HEK293 (cell line): ENCODE data around the gene HK3.

Source experiments
- CTCF ChIA-PET: fragments of 350-600 bp; formaldehyde crosslinking; extraction: SDS; loops from one replicate; lab custom pipeline; 2021; ENCODE audit warnings: antibody characterized with exemption; lab: Yijun Ruan, JAX
- POLR2A ChIA-PET: fragments of 300-600 bp; formaldehyde crosslinking; extraction: SDS; loops from one replicate; lab custom pipeline; 2020; ENCODE audit warnings: antibody characterized with exemption, inconsistent platforms; lab: Yijun Ruan, JAX
- H3K27ac ChIP-seq: fragments of 200-500 bp; sonication (Bioruptor generic); 2 replicates; pipeline ENCODE4 v1.5.1; 2014; ENCODE audit warnings: low read depth, low read length, control low read depth, inconsistent platforms; ENCODE audit errors: extremely low read depth
- H3K36me3 ChIP-seq, 2 experiments: fragments of 200-500 bp in 1 of 2; sonication (Bioruptor generic) in 1 of 2; 1 replicate in 1 of 2; 2 replicates in 1 of 2; pipeline ENCODE4 v1.5.1; 2014 to 2017; ENCODE audit warnings: inconsistent platforms in 2 of 2, low read length in 2 of 2; ENCODE audit not compliant: control insufficient read depth in 2 of 2, insufficient read depth in 1 of 2
- H3K4me1 ChIP-seq: fragments of 200-500 bp; sonication (Bioruptor generic); 2 replicates; pipeline ENCODE4 v1.5.1; 2014; ENCODE audit warnings: mild to moderate bottlenecking, low read length, inconsistent platforms; ENCODE audit not compliant: control insufficient read depth, insufficient read depth
- H3K4me3 ChIP-seq: 2 replicates; pipeline ENCODE4 v1.5.1; 2011; ENCODE audit warnings: low read depth, mild to moderate bottlenecking, control low read depth, low read length, moderate library complexity
- H3K9me3 ChIP-seq: fragments of 200-500 bp; sonication (Bioruptor generic); 2 replicates; pipeline ENCODE4 v1.5.1; 2014; ENCODE audit warnings: low read depth, low read length, inconsistent platforms; ENCODE audit not compliant: control insufficient read depth, insufficient read depth
- GLIS1 ChIP-seq: fragments of 450-650 bp; formaldehyde crosslinking; IDR thresholded peaks from 2 replicates; pipeline ENCODE4 v1.5.1; 2016; ENCODE audit warnings: missing biosample characterization, missing genetic modification characterization
- HOXA7 ChIP-seq: sonication (generic); formaldehyde crosslinking; IDR thresholded peaks from 2 replicates; pipeline ENCODE4 v1.8.1; 2022; ENCODE audit warnings: missing genetic modification reagents, borderline replicate concordance
- ZNF148 ChIP-seq: fragments of 450-650 bp; formaldehyde crosslinking; IDR thresholded peaks from 2 replicates; pipeline ENCODE4 v1.5.0; 2017; ENCODE audit warnings: missing biosample characterization, missing genetic modification characterization, borderline replicate concordance
- ZNF2 ChIP-seq: fragments of 450-650 bp; formaldehyde crosslinking; IDR thresholded peaks from 2 replicates; pipeline ENCODE4 v1.5.1; 2016; ENCODE audit warnings: missing biosample characterization, missing genetic modification characterization
- ZNF202 ChIP-seq: fragments of 450-650 bp; formaldehyde crosslinking; IDR thresholded peaks from 2 replicates; pipeline ENCODE4 v1.5.1; 2016; ENCODE audit warnings: missing biosample characterization, missing genetic modification characterization, borderline replicate concordance
- ZNF23 ChIP-seq: fragments of 450-650 bp; formaldehyde crosslinking; IDR thresholded peaks from 2 replicates; pipeline ENCODE4 v1.5.1; 2016; ENCODE audit warnings: missing biosample characterization, missing genetic modification characterization, borderline replicate concordance
- ZNF311 ChIP-seq: fragments of 450-650 bp; formaldehyde crosslinking; IDR thresholded peaks from 2 replicates; pipeline ENCODE4 v1.5.1; 2017; ENCODE audit warnings: missing biosample characterization, missing genetic modification characterization, borderline replicate concordance
- ZNF324 ChIP-seq: fragments of 450-650 bp; formaldehyde crosslinking; IDR thresholded peaks from 2 replicates; pipeline ENCODE4 v1.5.1; 2016; ENCODE audit warnings: missing biosample characterization, missing genetic modification characterization
- ZNF398 ChIP-seq: fragments of 450-650 bp; formaldehyde crosslinking; IDR thresholded peaks from 2 replicates; pipeline ENCODE4 v1.5.1; 2017; ENCODE audit warnings: missing biosample characterization, missing genetic modification characterization
- ZNF501 ChIP-seq: fragments of 450-650 bp; formaldehyde crosslinking; IDR thresholded peaks from 2 replicates; pipeline ENCODE4 v1.5.1; 2016; ENCODE audit warnings: missing biosample characterization, missing genetic modification characterization
- ZNF558 ChIP-seq: fragments of 450-650 bp; formaldehyde crosslinking; IDR thresholded peaks from 2 replicates; pipeline ENCODE4 v1.5.1; 2016; ENCODE audit warnings: missing biosample characterization, missing genetic modification characterization
- ZNF626 ChIP-seq: fragments of 450-650 bp; sonication (Bioruptor Pico); formaldehyde crosslinking; IDR thresholded peaks from 2 replicates; pipeline ENCODE4 v1.5.1; 2018; ENCODE audit warnings: missing biosample characterization, missing genetic modification characterization, inconsistent platforms
- ZNF664 ChIP-seq: fragments of 450-650 bp; formaldehyde crosslinking; IDR thresholded peaks from 2 replicates; pipeline ENCODE4 v1.5.1; 2016; ENCODE audit warnings: missing biosample characterization, missing genetic modification characterization
- ZNF76 ChIP-seq: fragments of 450-650 bp; formaldehyde crosslinking; IDR thresholded peaks from 2 replicates; pipeline ENCODE4; 2016; ENCODE audit warnings: low read depth, missing biosample characterization, missing genetic modification characterization, borderline replicate concordance
- ZSCAN30 ChIP-seq: fragments of 450-650 bp; IDR thresholded peaks from 2 replicates; pipeline ENCODE4 v1.5.1; 2018; ENCODE audit warnings: missing biosample characterization, mild to moderate bottlenecking, missing genetic modification characterization, moderate library complexity
- ZSCAN4 ChIP-seq: fragments of 450-650 bp; formaldehyde crosslinking; IDR thresholded peaks from 2 replicates; pipeline ENCODE4 v1.5.1; 2017; ENCODE audit warnings: missing biosample characterization, missing genetic modification characterization
- TF ChIP-seq, protein P1 (sequence below): fragments of 450-650 bp; formaldehyde crosslinking; IDR thresholded peaks from 2 replicates; pipeline ENCODE4 v1.5.1; 2017; ENCODE audit warnings: missing biosample characterization, missing genetic modification characterization
- TF ChIP-seq, protein P2 (sequence below): fragments of 450-650 bp; formaldehyde crosslinking; IDR thresholded peaks from 2 replicates; pipeline ENCODE4 v1.5.1; 2016; ENCODE audit warnings: missing biosample characterization, missing genetic modification characterization
- TF ChIP-seq, protein P3 (sequence below): fragments of 450-650 bp; formaldehyde crosslinking; IDR thresholded peaks from 2 replicates; pipeline ENCODE4 v1.5.1; 2016; ENCODE audit warnings: missing biosample characterization, missing genetic modification characterization
- TF ChIP-seq, protein P4 (sequence below): fragments of 450-650 bp; formaldehyde crosslinking; IDR thresholded peaks from 2 replicates; pipeline ENCODE4 v1.5.1; 2016; ENCODE audit warnings: missing biosample characterization, missing genetic modification characterization, borderline replicate concordance

The HK3 gene

GRCh38 chr5:176944268-176944667, 45.1 kb upstream of the HK3 start:
- Histone ChIP-seq H3K4me3 (no peak overlapping the region), H3K4me1 (no peaks in the 10 kb centered on the region), H3K27ac (no peak overlapping the region), H3K36me3 (peaks cover 33 to 83% of the 10 kb centered on the region in 2 experiments), H3K9me3 (no peaks in the 10 kb centered on the region)
- TF ChIP-seq ZNF202 (tag by site-specific recombination) (no peak), ZNF23 (no peak), ZNF76 (tag by site-specific recombination) (no peak), ZNF626 (tag by site-specific recombination) (no peak), GLIS1 (tag by site-specific recombination) (no peak), ZNF398 (no peak), ZNF324 (no peak), ZSCAN30 (no peak), ZNF664 (tag by site-specific recombination) (no peak), ZNF2 (tag by site-specific recombination) (no peak)
- TF ChIP-seq, protein P1, sequence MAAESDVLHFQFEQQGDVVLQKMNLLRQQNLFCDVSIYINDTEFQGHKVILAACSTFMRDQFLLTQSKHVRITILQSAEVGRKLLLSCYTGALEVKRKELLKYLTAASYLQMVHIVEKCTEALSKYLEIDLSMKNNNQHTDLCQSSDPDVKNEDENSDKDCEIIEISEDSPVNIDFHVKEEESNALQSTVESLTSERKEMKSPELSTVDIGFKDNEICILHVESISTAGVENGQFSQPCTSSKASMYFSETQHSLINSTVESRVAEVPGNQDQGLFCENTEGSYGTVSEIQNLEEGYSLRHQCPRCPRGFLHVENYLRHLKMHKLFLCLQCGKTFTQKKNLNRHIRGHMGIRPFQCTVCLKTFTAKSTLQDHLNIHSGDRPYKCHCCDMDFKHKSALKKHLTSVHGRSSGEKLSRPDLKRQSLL (tag by site-specific recombination) = no peak
- ChIA-PET CTCF (interaction anchor here (1.7 to 2.0 kb wide), 2 partner anchors 44 to 283 kb away, joined by 6 read pairs; no protein-coding TSS in a partner anchor), POLR2A (no interaction called here)

DNA sequence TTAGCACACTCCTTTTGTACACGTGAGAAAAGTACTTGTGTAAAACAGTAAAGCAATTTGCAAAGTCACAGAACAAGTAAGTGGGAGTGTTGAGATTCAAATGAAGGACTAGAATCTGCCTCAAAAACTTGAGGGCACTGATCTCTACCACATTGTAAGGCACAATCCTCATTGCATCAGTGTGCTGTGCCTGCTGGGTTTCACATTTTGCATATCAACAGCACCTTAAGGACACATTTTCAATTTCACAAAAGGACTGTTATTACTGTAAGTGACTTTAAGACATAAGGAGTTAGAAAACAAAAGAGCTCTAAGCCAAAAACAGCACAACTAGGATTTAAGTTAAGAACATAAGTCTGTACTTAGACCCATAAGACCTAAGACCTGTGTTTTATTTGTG, 44.7 kb upstream of the HK3 start:
- CTCF ChIA-PET = interaction anchor here (1.7 to 2.0 kb wide), 2 partner anchors 44 to 283 kb away, joined by 6 read pairs; no protein-coding TSS in a partner anchor
- H3K4me3 ChIP-seq = no peak overlapping the region
- no peak for TF ChIP-seq ZSCAN4
- TF ChIP-seq, protein P2, sequence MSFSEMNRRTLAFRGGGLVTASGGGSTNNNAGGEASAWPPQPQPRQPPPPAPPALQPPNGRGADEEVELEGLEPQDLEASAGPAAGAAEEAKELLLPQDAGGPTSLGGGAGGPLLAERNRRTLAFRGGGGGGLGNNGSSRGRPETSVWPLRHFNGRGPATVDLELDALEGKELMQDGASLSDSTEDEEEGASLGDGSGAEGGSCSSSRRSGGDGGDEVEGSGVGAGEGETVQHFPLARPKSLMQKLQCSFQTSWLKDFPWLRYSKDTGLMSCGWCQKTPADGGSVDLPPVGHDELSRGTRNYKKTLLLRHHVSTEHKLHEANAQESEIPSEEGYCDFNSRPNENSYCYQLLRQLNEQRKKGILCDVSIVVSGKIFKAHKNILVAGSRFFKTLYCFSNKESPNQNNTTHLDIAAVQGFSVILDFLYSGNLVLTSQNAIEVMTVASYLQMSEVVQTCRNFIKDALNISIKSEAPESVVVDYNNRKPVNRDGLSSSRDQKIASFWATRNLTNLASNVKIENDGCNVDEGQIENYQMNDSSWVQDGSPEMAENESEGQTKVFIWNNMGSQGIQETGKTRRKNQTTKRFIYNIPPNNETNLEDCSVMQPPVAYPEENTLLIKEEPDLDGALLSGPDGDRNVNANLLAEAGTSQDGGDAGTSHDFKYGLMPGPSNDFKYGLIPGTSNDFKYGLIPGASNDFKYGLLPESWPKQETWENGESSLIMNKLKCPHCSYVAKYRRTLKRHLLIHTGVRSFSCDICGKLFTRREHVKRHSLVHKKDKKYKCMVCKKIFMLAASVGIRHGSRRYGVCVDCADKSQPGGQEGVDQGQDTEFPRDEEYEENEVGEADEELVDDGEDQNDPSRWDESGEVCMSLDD = no peak
- TF ChIP-seq ZNF558 (tag by site-specific recombination) = no peak
- TF ChIP-seq ZNF501 (tag by site-specific recombination) = no peak
- TF ChIP-seq, protein P3, sequence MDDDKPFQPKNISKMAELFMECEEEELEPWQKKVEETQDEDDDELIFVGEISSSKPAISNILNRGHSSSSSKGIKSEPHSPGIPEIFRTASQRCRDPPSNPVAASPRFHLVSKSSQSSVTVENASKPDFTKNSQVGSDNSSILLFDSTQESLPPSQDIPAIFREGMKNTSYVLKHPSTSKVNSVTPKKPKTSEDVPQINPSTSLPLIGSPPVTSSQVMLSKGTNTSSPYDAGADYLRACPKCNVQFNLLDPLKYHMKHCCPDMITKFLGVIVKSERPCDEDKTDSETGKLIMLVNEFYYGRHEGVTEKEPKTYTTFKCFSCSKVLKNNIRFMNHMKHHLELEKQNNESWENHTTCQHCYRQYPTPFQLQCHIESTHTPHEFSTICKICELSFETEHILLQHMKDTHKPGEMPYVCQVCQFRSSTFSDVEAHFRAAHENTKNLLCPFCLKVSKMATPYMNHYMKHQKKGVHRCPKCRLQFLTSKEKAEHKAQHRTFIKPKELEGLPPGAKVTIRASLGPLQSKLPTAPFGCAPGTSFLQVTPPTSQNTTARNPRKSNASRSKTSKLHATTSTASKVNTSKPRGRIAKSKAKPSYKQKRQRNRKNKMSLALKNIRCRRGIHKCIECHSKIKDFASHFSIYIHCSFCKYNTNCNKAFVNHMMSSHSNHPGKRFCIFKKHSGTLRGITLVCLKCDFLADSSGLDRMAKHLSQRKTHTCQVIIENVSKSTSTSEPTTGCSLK (tag by site-specific recombination) = no peak
- TF ChIP-seq ZNF148 = no peak
- TF ChIP-seq HOXA7 = no peak
- TF ChIP-seq, protein P4, sequence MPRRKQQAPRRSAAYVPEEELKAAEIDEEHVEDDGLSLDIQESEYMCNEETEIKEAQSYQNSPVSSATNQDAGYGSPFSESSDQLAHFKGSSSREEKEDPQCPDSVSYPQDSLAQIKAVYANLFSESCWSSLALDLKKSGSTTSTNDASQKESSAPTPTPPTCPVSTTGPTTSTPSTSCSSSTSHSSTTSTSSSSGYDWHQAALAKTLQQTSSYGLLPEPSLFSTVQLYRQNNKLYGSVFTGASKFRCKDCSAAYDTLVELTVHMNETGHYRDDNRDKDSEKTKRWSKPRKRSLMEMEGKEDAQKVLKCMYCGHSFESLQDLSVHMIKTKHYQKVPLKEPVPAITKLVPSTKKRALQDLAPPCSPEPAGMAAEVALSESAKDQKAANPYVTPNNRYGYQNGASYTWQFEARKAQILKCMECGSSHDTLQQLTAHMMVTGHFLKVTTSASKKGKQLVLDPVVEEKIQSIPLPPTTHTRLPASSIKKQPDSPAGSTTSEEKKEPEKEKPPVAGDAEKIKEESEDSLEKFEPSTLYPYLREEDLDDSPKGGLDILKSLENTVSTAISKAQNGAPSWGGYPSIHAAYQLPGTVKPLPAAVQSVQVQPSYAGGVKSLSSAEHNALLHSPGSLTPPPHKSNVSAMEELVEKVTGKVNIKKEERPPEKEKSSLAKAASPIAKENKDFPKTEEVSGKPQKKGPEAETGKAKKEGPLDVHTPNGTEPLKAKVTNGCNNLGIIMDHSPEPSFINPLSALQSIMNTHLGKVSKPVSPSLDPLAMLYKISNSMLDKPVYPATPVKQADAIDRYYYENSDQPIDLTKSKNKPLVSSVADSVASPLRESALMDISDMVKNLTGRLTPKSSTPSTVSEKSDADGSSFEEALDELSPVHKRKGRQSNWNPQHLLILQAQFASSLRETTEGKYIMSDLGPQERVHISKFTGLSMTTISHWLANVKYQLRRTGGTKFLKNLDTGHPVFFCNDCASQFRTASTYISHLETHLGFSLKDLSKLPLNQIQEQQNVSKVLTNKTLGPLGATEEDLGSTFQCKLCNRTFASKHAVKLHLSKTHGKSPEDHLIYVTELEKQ (tag by site-specific recombination) = no peak
- no peak for TF ChIP-seq ZNF311 (tag by site-specific recombination)

More for the DNA sequence above, 44.7 kb upstream of the HK3 start:
- Histone ChIP-seq H3K27ac (no peak overlapping the region), H3K4me1 (no peaks in the 10 kb centered on the region), H3K9me3 (no peaks in the 10 kb centered on the region), H3K36me3 (peaks cover 37 to 83% of the 10 kb centered on the region in 2 experiments)
- POLR2A ChIA-PET = no interaction called here
